ENCODE measurements around the gene KRTAP10-4. TPM values are rescaled to one million over a fixed set of nuclear protein-coding genes. Genes with fewer than 3 reads are reported as not detected.
"Not testable (repeated sequence)": the region's sequence is repeated elsewhere in the genome, so short reads cannot be mapped to it uniquely, and the experiment has no call there.

Gene KRTAP10-4
- total RNA-seq, 1 donor from 2014 or later: 0.39 TPM

GRCh38 chr21:44579056-44579832 is 5.7 kb downstream of the KRTAP10-4 start:
- no peak for DNase-seq

DNA sequence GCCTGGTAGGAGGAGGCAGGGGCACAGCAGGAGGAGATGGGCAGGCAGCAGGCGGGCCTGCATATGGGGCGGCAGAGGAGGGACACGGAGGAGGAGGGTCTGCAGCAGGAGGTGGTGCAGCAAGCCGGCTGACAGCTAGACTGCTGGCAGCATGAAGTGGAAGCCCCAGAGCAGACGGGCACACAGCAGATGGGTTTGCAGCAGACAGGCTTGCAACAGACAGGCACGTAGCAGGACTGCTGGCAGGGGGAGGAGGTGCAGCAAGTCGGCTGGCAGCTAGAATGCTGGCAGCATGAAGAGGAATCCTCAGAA is 6.3 kb downstream of the KRTAP10-4 start:
- DNase-seq: no peak

DNA sequence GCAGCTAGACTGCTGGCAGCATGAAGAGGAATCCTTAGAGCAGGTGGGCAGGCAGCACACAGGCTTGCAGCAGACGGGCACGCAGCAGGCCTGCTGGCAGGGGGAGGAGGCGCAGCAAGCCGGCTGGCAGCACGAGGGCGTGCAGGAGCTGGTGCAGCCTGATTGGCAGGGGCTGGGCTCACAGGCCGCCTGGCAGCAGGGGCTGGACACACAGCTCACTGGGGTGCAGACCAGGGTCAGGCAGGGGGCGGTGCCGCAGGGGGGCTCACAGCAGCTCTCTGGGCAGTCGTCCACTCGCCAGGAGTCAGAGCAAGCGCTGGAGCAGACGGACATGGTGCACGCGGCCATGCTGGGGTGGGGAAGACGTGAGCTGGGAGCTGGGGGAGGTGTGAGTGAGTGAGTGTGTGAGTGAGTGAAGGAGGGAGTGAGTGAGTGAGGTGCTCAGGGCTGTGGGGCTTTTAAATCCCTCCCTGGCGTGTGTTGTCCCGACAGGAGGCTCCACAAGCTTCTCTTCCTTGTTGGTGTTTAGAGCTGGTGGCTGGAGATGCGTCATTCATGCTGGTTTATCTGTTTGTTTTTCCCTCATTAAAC is 6.8 kb downstream of the KRTAP10-4 start, which contains the start of gene KRTAP10-5:
KRTAP10-5 (minus strand) TSS at position 374 of the 591 bp plus-strand sequence; CDS start at position 348, 26 bp downstream.
- DNase-seq: not testable (repeated sequence)

GRCh38 chr21:44581158-44581557 is 7.6 kb downstream of the KRTAP10-4 start:
- DNase-seq: no peak

DNA sequence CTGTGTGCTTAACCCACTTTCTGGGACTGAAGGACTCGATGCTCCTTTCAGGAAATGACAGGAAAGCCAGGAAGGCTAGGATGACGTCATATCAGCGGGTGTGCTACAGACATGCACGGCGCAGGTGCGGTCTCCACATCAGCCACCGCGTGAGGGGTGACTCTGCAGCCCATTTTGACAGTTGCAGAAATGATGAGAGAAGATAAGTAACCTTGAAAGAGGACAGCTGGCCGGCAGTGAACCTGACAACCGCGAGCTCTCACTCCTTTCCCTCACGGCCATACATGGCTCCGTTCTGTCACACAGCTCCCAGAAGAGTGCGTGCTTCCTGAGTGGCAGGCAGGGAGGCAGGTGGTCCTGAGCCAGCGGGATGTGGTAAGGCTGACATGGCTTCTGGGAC is 8.5 kb downstream of the KRTAP10-4 start:
- DNase-seq: no peak

DNA sequence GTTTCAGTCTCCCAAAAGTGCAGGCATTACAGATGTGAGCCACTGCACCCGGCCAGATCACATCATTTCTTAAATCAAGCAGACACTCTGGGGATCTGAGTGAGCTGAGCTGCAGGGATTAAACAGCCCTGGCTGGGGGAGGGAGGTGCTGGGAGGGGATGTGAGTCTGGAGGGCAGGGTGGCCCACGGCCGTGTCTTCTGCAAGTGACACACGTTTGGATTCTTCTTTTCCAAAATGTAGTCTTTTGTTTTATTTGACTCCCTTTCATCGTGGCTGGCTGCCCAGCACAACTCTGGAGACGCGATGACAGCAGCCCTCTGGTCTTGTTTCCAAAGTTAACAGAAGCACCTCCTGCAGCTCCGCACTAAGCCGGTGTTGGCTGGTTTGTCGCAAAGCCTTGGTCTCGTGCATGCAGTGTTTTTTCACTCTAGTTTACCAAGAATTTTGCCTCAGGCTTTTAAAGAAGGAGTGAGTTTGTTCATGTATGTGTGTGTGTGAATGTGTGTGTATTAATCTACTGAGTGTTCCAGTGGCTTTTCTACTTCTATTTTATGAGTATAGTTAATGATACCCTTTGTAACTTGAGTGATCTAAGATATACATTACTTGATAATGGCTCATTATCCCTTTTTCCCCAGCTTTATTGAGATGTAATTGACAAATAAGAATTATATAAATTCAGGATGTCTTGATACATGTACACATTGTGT is 9.7 kb downstream of the KRTAP10-4 start:
- DNase-seq: no peak

GRCh38 chr21:44583800-44584147 is 10.2 kb downstream of the KRTAP10-4 start:
- DNase-seq: no peak

DNA sequence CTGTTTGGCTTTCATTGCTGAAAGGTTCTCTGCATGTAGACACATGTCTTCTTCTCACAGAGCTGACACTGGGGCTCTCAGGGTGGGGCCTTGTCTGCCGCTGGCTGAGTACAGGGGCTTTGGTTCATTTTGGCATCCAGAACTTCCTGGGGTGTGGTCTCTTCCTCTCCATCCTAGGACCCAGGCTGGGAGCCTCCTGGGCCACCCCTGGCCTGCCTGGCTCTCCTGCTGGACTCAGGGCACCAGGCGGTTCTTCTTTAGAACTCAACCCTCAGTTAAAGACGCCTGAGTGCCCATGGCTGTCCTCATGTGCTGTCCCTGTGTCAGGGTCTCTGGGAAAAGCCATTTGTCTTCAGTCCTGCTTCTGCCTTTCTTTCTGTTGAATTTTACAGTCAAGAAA is 12.4 kb downstream of the KRTAP10-4 start:
- DNase-seq: no peak

- no peak for DNase-seq
These were observed 15.6 kb downstream of the KRTAP10-4 start for GRCh38 chr21:44589094-44589493.

DNA sequence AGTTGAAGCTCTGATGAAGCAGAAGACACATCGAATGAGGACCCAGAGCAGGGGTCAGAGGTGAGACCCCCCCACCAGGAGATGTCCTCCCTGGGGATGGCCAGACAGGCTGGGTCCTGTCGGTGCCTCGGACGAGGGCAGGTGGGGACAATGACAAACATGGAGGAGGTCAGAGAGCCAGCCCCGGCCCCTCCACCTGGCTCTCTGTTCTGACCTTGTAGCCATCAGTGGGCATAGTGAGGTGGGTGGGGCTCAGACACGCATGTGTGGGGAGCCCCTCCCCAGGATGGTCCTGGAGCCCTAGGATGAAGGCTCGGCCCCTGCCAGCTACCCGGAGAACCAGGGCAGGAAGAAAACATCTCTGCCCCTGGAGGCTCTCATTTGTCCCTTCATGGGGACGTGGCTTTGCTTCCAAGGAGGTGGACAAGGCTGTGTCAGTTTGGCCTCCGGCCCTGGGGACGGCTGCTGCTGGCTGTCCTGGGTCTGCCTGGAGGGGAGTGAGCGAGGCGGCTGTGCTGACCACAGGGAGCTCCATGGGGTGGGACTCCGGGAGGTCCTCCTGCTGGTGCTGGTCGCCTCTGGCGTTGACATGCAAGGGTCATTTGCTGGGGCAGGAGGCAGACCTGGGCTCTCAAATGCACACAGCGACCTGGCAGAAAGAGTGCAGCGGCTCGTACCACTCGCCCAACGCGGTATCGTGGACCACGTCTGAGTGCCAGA is 16.2 kb downstream of the KRTAP10-4 start:
- no peak for DNase-seq

DNA sequence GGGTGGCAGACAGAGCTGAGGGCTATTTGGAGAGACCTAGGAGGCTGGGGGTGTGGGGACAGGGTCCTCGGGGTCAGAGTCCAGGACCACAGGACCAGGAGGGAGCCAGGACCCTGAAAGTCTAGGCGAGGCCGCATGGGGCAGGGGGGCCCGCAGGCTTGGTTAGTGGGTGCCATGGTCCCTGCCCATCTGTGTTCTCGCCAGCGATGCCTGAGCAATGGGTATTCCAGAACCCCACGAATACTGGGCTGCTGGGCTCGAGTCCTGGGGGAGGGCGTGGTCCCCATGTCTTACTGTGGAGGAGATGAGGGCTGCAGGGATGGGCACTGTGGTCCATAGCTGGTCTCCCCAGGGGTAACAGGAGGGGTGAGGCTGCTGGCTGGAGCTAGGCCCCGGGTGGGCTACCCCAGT is 16.8 kb downstream of the KRTAP10-4 start:
- DNase-seq: no peak

- not testable (repeated sequence) for DNase-seq
These were observed 17.6 kb downstream of the KRTAP10-4 start for GRCh38 chr21:44590897-44591800.

DNA sequence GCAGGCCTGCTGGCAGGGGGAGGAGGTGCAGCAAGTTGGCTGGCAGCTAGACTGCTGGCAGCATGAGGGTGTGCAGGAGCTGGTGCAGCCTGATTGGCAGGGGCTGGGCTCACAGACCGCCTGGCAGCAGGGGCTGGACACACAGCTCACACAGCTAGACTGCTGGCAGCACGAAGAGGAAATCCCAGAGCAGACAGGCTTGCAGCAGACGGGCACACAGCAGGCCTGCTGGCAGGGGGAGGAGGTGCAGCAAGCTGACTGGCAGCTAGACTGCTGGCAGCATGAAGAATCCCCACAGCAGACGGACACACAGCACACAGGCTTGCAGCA is 18.2 kb downstream of the KRTAP10-4 start:
- not testable (repeated sequence) for DNase-seq

- no peak for DNase-seq
These were observed 19.1 kb downstream of the KRTAP10-4 start, which contains the start of gene KRTAP10-6 for GRCh38 chr21:44592446-44593311. TSS of gene KRTAP10-6 (minus strand) at chr21:44592505. CDS start at chr21:44592484, 21 bp downstream.

- no peak for DNase-seq
These were observed 20.3 kb downstream of the KRTAP10-4 start for GRCh38 chr21:44593598-44594405.

GRCh38 chr21:44594406-44594916 is 20.9 kb downstream of the KRTAP10-4 start:
- no peak for DNase-seq

- no peak for DNase-seq
These were observed 22.0 kb downstream of the KRTAP10-4 start for GRCh38 chr21:44595524-44595923.

- DNase-seq: no peak
These were observed 22.7 kb downstream of the KRTAP10-4 start for GRCh38 chr21:44596068-44596725.

GRCh38 chr21:44598061-44598460 is 24.5 kb downstream of the KRTAP10-4 start:
- no peak for DNase-seq
